ENCODE data around the gene SPDYE3. TPM values are rescaled to one million over a fixed set of nuclear protein-coding genes. Genes with fewer than 3 reads are reported as not detected.
A peak's percentile ranks its signal among the peaks of the same experiment; 100 is the strongest.

SPDYE3 gene
- total and polyA plus RNA-seq, 12 donors: 0.16 TPM; not detected in 11

DNA sequence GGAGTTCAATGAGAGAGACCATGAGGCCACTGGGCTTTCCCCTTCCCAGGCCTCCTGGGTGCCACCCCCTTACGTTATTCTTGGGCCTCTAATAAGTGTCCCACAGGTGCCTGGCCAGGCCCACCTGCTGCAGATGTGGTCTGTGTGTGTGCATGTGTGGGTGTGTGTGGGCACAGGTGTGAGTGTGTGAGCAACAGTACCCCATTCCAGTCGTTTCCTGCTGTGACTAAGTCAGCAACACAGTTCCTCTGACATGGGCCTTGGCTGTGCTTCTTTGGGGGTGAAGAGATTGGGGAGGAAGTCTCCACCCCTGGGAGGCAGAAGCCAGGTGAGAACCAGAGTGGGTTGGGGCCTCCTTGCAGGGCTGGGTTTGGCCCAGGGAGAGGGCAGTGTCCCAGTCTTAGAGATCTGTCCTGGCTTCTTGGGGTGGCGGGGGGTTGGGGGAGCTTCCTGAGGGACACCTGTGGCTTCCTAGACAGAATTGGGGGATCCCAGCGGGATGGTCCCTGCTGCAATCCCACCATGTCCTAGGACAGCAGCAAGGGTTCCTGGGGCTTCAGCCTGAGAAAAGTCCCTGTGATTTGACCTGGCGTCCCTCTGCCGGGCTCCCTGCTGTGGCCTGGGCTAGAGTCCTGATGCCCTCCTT lies 46.3 kb downstream of the SPDYE3 start:
- DNase-seq: peak in 2 of 7 donors; percentile 12 to 46
- Histone ChIP-seq H3K36me3 (replicated peaks in 1 of 2) (peaks cover 0 to 94% of the 10 kb centered on the region in 2 donors), H3K4me1 (replicated peaks in 1 of 2) (no peaks in the 10 kb centered on the region), H3K4me3 (no peak overlapping the region), H3K27me3 (no peaks in the 10 kb centered on the region), H3K9me3 (replicated peaks in 1 of 3) (no peaks in the 10 kb centered on the region), H3K27ac (no peak overlapping the region)
- TF ChIP-seq CTCF (IDR thresholded peaks at IDR 0.05) (no peak), POLR2A (IDR thresholded peaks at IDR 0.05) (no peak)
- WGBS, 4 donors: 69 to 91% (median 85%) methylated on average over 2 to 6 of the region's 6 CpGs; no CpG with 5 or more reads in 1 of the 4 donors
- intact Hi-C loops (cut with DNase I): loop anchor here in 1 of 2 donors (10.0 kb wide), 1 partner anchor 61 kb away; no protein-coding TSS in a partner anchor

GRCh38 chr7:100356416-100357068 lies 49.0 kb downstream of the SPDYE3 start:
- Histone ChIP-seq H3K4me3 (no peak overlapping the region), H3K4me1 (replicated peaks in 1 of 2) (no peaks in the 10 kb centered on the region), H3K36me3 (replicated peaks in 1 of 2) (peaks cover 0 to 97% of the 10 kb centered on the region in 2 donors), H3K27ac (no peak overlapping the region), H3K9me3 (replicated peaks in 1 of 3) (no peaks in the 10 kb centered on the region), H3K27me3 (no peaks in the 10 kb centered on the region)
- TF ChIP-seq CTCF (IDR thresholded peaks at IDR 0.05) (no peak), POLR2A (IDR thresholded peaks at IDR 0.05) (no peak)
- 87 to 97% (median 87%) methylated on average over 6 to 8 of the region's 8 CpGs for WGBS, 4 donors
- DNase-seq: no peak
- intact Hi-C loops (cut with DNase I): loop anchor here in 1 of 2 donors (10.0 kb wide), 1 partner anchor 58 kb away; no protein-coding TSS in a partner anchor

GRCh38 chr7:100357131-100357561 lies 49.6 kb downstream of the SPDYE3 start:
- H3K36me3 ChIP-seq (replicated peaks in 1 of 2): peaks cover 0 to 98% of the 10 kb centered on the region in 2 donors
- no peak overlapping the region for H3K4me3 ChIP-seq
- no peaks in the 10 kb centered on the region for H3K4me1 ChIP-seq (replicated peaks in 1 of 2)
- no peak for DNase-seq
- 91 to 100% (median 96%) methylated on average over 2 to 6 of the region's 6 CpGs for WGBS, 4 donors
- TF ChIP-seq POLR2A (IDR thresholded peaks at IDR 0.05) (no peak), CTCF (IDR thresholded peaks at IDR 0.05) (no peak)
- H3K9me3 ChIP-seq (replicated peaks in 1 of 3): no peaks in the 10 kb centered on the region
- H3K27me3 ChIP-seq: no peaks in the 10 kb centered on the region
- H3K27ac ChIP-seq: no peak overlapping the region
- intact Hi-C loops (cut with DNase I): loop anchor here in 1 of 2 donors (10.0 kb wide), 1 partner anchor 58 kb away; no protein-coding TSS in a partner anchor

GRCh38 chr7:100358027-100358856 lies 50.7 kb downstream of the SPDYE3 start, which contains the start of gene PILRB:
PILRB (plus strand) TSS chr7:100358117; CDS start chr7:100358303, 186 bp downstream.
- H3K9me3 ChIP-seq (replicated peaks in 1 of 3): no peaks in the 10 kb centered on the region
- intact Hi-C loops (cut with DNase I): loop anchor here in 1 of 2 donors (10.0 kb wide), 1 partner anchor 57 kb away; no protein-coding TSS in a partner anchor
- TF ChIP-seq POLR2A (IDR thresholded peaks at IDR 0.05): no peak
- no peak for TF ChIP-seq CTCF (IDR thresholded peaks at IDR 0.05)
- H3K36me3 ChIP-seq (replicated peaks in 1 of 2): peaks cover 0 to 96% of the 10 kb centered on the region in 2 donors
- H3K4me3 ChIP-seq: no peak within 1 kb of the TSS
- WGBS, 4 donors: 67 to 80% (median 78%) methylated on average over 6 to 11 of the region's 11 CpGs
- H3K27me3 ChIP-seq: no peaks in the 10 kb centered on the region
- no peak for DNase-seq
- H3K27ac ChIP-seq: no peak within 1 kb of the TSS
- no peaks in the 10 kb centered on the region for H3K4me1 ChIP-seq (replicated peaks in 1 of 2)
